Body of pancreas (tissue), 4 donors: ENCODE measurements around the gene ZNF70.

ENCODE experiments used
- CTCF ChIP-seq, 7 experiments: fragments of 450-650 bp in 4 of 7; fragments of 200-600 bp in 3 of 7; sonication (generic) in 3 of 7; IDR thresholded peaks; one replicate each; pipeline ENCODE4 v1.5.1; 2016 to 2019; ENCODE audit warnings: antibody characterized with exemption in 7 of 7
- POLR2A ChIP-seq, 3 donors: fragments of 450-650 bp; IDR thresholded peaks; one replicate each; pipeline ENCODE4 v1.6.1; 2016; ENCODE audit warnings: antibody characterized with exemption in 3 of 3, mild to moderate bottlenecking in 2 of 3

GRCh38 chr22:23767303-23767672 lies 16.4 kb upstream of the ZNF70 start:
- TF ChIP-seq POLR2A (IDR thresholded peaks at IDR 0.05) (no peak), CTCF (IDR thresholded peaks at IDR 0.05) (no peak)
